Prostate gland (tissue), 2 donors: ENCODE results near the gene CORO2B. TPM values are rescaled to one million over a fixed set of nuclear protein-coding genes. Genes with fewer than 3 reads are reported as not detected.

Experiments used
- DNase-seq: peaks from one replicate; pipeline ENCODE4 v3.0.0-alpha.2; 2019; ENCODE audit warnings: low spot score
- H3K27ac ChIP-seq, 2 donors: fragments of 200-600 bp; sonication (generic); 2 replicates each; pipeline ENCODE4 v1.5.1; 2017 to 2019
- H3K27me3 ChIP-seq: fragments of 200-600 bp; sonication (generic); replicated peaks from 2 replicates; pipeline ENCODE4 v1.5.1; 2019; ENCODE audit not compliant: insufficient read depth
- H3K36me3 ChIP-seq, 2 donors: fragments of 200-600 bp; sonication (generic); 1 replicate in 1 of 2; 2 replicates in 1 of 2; pipeline versions ENCODE4 v1.5.1 to v1.8.1; 2017 to 2019
- H3K4me1 ChIP-seq: fragments of 200-600 bp; sonication (generic); replicated peaks from 2 replicates; pipeline ENCODE4 v1.5.1; 2019
- H3K4me3 ChIP-seq, 2 donors: fragments of 200-600 bp; sonication (generic); 2 replicates each; pipeline ENCODE4 v1.5.1; 2017 to 2019
- H3K9me3 ChIP-seq: fragments of 200-600 bp; sonication (generic); 2 replicates; pipeline ENCODE4 v1.5.1; 2017
- CTCF ChIP-seq, 4 experiments: fragments of 200-600 bp in 2 of 4; fragments of 450-650 bp in 2 of 4; sonication (generic) in 2 of 4; IDR thresholded peaks; 1 replicate in 3 of 4; 2 replicates in 1 of 4; pipeline ENCODE4 v1.5.1; 2016 to 2019; ENCODE audit warnings: antibody characterized with exemption in 4 of 4, mild to moderate bottlenecking in 2 of 4, moderate library complexity in 2 of 4
- POLR2A ChIP-seq: fragments of 450-650 bp; IDR thresholded peaks from one replicate; pipeline ENCODE4 v1.6.1; 2016; ENCODE audit warnings: antibody characterized with exemption, mild to moderate bottlenecking
- POLR2AphosphoS5 ChIP-seq: sonication (generic); formaldehyde crosslinking; IDR thresholded peaks from one replicate; pipeline ENCODE4 v1.6.1; 2017; ENCODE audit warnings: antibody characterized with exemption
- WGBS: methylation state at CpG from one replicate; pipeline ENCODE4 v1.1.5; 2018; 5-methylcytosine and 5-hydroxymethylcytosine counted together
- intact Hi-C: fragments of 100-400 bp; cut with DNase I; formaldehyde crosslinking; loops from one replicate; pipeline ENCODE4 v1.14.2; 2022
- total RNA-seq, 2 donors: library from RNA; depleted of rRNA; stranded (reverse); fragments of >200 nt; gene quantifications; one replicate each; pipeline ENCODE4 v1.1.0, GENCODE V29; 2016

CORO2B gene
- total RNA-seq, 2 donors from 2014 or later, result 0.50 to 1.4 TPM

DNA sequence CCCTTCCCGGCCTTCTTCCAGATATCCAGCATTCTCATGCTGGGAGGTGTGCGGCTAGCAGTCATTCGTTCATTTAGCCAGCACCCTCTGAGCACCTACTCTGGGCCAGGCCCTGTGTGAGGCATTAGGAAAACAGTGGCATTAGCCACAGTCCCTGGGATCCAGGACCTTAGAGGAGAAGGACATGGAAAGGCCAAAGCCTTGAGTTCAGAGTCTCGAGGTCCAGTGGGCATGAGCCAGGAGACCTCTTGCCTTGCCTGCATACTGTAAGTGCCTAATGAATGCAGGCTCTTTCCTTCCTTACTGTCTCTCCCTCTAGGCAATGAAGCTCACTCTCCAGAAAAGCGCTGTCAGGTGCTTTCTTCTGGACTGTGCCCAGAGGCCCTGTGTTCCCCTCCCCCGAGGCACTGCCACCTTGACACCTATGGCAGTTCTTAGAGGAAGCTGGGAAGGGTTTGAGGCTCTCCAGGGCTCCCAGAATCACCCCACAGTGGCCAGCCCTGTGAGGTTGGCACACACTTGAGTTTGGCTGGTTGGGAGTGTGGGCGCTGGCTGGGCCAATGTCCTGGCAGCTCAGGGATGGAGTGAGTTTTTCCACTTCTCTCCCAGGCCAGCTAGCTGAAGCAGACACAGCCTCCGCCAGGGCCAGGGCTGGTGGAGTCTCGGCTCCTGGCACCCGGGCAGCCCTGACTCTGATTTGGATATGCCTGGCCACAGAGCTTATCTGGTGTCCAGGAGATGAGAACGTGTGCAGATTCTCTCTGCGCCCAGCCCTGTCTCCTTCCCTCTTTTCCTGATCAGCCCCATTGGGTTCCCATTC lies 5.4 kb downstream of the CORO2B start:
- intact Hi-C loops, result no loop called here
- 91% methylated on average over 12 of the region's 12 CpGs for WGBS
- no peak overlapping the region for H3K27ac ChIP-seq

DNA sequence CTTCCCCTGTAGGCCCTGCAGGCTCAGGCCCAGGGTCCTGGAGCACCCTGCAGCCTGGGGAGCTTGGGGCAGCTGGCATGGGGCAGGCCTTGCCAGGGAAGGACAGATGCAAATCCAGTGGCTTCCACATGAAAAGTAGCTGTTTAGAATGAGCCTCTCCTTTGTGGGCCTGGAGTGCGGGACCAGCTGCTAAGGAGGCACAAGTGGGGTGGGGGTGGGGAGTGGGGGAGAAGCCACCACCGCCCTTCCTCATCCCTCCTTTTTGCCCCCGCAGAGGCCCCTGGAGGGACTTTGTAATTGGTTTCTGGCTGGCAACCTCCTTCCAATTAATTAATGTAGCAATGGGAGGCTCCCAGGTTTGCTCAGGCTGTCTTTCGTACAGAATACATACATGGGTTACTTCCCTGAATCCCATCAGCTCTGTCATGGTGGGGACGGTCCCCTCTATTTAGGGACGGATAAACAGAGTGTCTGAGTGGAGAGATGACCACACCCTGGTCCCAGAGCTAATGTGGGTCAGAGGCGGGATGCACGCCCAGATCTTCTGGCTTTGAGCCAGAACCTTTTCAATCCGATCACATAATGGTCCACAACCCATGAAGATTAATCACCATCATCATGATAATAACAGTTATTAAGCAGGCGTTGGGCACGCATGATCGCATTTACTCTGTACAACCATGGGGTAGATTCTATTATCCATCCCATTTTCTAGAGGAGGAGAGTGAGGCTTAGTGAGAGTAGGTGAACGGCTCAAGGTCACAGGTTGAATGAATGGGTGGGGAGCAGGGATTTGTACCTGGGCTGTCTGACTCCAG lies 6.2 kb downstream of the CORO2B start:
- H3K27me3 ChIP-seq, result no peaks in the 10 kb centered on the region
- H3K36me3 ChIP-seq, result no peaks in the 10 kb centered on the region
- no peak overlapping the region for H3K4me3 ChIP-seq
- WGBS, result 85% methylated on average over 13 of the region's 13 CpGs
- intact Hi-C loops, result no loop called here
- DNase-seq, result no peak
- H3K4me1 ChIP-seq, result no peaks in the 10 kb centered on the region
- no peaks in the 10 kb centered on the region for H3K9me3 ChIP-seq
- TF ChIP-seq POLR2AphosphoS5 (no peak), CTCF (IDR thresholded peaks at IDR 0.05) (no peak), POLR2A (no peak)
- H3K27ac ChIP-seq, result no peak overlapping the region

More for the DNA sequence above, 5.4 kb downstream of the CORO2B start:
- Histone ChIP-seq H3K9me3 (no peaks in the 10 kb centered on the region), H3K27me3 (no peaks in the 10 kb centered on the region), H3K36me3 (no peaks in the 10 kb centered on the region), H3K4me1 (no peaks in the 10 kb centered on the region), H3K4me3 (no peak overlapping the region)
- no peak for DNase-seq
- TF ChIP-seq POLR2AphosphoS5, result no peak
- TF ChIP-seq CTCF (IDR thresholded peaks at IDR 0.05), result no peak
- TF ChIP-seq POLR2A, result no peak

DNA sequence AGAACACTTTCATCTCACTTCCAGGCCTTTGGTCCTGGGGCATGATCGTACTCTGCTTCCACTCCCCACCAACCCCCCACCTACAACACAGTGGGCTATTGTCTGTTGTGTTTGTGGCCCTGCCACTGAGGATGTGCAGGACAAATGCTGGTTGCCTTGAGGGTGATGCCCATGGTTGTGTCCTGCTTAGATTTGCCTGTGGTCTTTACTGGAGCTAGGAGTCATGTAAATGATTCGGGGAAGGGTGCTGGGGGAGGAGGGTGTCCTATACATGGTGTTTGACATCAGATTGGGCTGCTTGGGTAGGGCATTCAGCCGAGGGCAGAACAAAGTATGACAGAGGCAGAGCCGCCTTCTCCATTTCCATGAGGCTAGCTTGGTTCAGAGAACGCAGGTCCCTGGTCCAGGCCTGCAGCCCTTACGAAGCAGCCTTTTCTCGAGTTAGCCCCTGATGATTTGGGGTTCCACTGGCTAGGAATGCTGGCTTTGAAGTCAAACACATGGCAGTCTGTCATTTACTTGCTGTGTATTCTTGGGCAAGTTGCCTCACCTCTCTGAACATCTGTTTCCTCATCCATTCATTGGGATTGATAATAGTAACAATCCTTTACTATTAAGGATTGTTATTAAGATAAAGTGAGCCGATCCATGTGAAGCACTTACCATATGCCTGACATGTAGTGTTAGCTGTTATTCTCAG lies 6.9 kb downstream of the CORO2B start:
- Histone ChIP-seq H3K4me3 (no peak overlapping the region), H3K27me3 (no peaks in the 10 kb centered on the region), H3K36me3 (no peaks in the 10 kb centered on the region), H3K4me1 (no peaks in the 10 kb centered on the region), H3K27ac (no peak overlapping the region), H3K9me3 (no peaks in the 10 kb centered on the region)
- no peak for DNase-seq
- WGBS, result 89% methylated on average over 8 of the region's 8 CpGs
- TF ChIP-seq POLR2AphosphoS5, result no peak
- no peak for TF ChIP-seq POLR2A
- TF ChIP-seq CTCF (IDR thresholded peaks at IDR 0.05), result no peak
- intact Hi-C loops, result no loop called here

DNA sequence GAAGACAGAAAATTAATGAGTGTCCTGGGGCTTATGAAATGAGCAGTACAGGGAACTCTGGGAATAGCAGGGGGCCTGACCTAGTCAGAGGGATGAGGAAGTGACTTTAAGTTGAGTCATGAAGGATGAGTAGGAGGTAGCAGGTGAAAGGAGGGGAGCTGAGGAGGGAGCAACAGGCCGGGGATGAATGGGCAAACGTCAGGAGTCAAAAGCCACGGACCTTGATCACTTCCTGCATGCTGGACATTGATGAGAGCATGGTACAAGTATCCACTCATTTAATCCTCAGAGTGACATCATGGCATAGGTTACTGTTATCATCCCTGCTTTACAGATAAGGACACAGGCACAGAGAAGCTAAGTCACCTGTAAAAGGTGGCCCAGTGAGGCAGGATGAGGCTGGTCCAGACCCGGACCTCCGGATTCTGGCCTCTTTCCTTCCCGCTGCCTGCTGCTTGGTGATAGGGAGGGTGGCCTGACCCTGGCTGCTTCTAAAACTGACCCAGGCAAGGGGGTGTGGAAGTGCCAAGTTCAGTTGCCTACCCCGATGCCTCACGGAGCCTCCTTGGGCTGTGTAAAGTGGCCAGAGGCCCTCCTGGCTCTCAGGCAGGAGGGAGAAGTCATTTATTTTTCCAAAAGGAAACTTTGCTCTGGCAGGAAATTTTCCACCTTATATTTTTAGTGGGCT lies 7.6 kb downstream of the CORO2B start:
- intact Hi-C loops, result no loop called here
- Histone ChIP-seq H3K27ac (no peak overlapping the region), H3K4me1 (no peaks in the 10 kb centered on the region), H3K27me3 (no peaks in the 10 kb centered on the region), H3K4me3 (no peak overlapping the region), H3K36me3 (no peaks in the 10 kb centered on the region), H3K9me3 (no peaks in the 10 kb centered on the region)
- 78% methylated on average over 8 of the region's 8 CpGs for WGBS
- no peak for DNase-seq
- TF ChIP-seq POLR2AphosphoS5 (peak; percentile 9), CTCF (IDR thresholded peaks at IDR 0.05) (no peak), POLR2A (no peak)
